Ureter (tissue), 1 donor: ENCODE data around the gene KLRC1. TPM values are rescaled to one million over a fixed set of nuclear protein-coding genes. Genes with fewer than 3 reads are reported as not detected.
"Not testable (repeated sequence)": the region's sequence is repeated elsewhere in the genome, so short reads cannot be mapped to it uniquely, and the experiment has no call there.

Experiments
- DNase-seq: peaks from one replicate; pipeline ENCODE4 v3.0.0-alpha.2; 2020; ENCODE audit warnings: low spot score
- total RNA-seq: library from RNA; stranded (reverse); gene quantifications from one replicate; pipeline ENCODE4 v1.2.4, GENCODE V29; 2023
- donor health status: DM: yes; HTN: yes; CAD: no.

KLRC1 gene
- total RNA-seq, 1 donor from 2014 or later, result 3.3 TPM

GRCh38 chr12:10420334-10420733 lies 32.8 kb downstream of the KLRC1 start, which contains the start of gene KLRC3:
Gene KLRC3, minus strand, starts transcription at chr12:10420595. Its CDS starts 45 bp downstream, at chr12:10420550.
- not testable (repeated sequence) for DNase-seq

- no peak for DNase-seq
Measured at GRCh38 chr12:10409392-10409791, 43.8 kb downstream of the KLRC1 start, which contains the start of gene KLRC4. Gene KLRC4, minus strand, starts transcription at chr12:10409757. Its CDS starts 182 bp downstream, at chr12:10409575.

DNA sequence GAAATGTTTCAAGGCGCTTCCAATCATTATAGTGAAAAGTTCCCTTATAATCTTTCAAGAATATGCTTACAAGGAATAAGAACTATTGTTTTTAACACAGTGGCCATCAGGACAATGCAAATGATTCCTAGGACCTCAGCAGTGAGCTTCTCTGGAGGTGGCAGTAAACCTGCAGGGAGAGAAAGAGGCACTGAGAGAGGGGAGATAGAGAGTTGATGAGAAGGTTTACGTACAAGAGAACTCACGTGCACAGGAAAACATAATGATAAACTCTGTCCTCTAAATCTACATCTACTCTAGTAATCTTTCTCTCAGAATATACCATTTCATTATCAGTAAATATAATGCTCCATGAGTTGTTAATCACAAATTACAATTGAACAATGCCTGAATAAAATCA lies 44.3 kb downstream of the KLRC1 start:
- DNase-seq, result no peak

DNA sequence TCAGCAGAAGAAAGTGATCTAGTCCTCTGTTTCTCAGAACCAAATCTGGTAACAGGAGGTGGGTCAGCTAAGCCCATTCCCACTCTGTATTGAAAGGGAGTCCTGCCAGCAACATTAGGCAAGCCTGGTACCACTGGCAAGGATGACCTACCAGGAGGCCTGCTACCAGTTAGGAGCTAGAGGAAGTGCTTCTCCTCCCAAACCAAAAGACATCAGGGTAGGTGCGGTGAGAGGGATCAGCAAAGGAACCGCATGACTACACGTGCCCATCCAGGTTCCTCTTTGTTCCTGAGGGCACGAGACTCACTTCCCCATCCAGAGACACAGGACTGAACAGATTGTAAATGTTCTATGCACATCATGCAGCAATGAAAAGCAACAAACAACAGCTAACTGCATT lies 46.5 kb downstream of the KLRC1 start:
- no peak for DNase-seq

- no peak for DNase-seq
Measured at GRCh38 chr12:10405294-10405693, 47.9 kb downstream of the KLRC1 start.

GRCh38 chr12:10404798-10405197 lies 48.4 kb downstream of the KLRC1 start:
- DNase-seq, result no peak

GRCh38 chr12:10400829-10401228 lies 52.3 kb downstream of the KLRC1 start:
- no peak for DNase-seq

GRCh38 chr12:10398168-10398567 lies 55.0 kb downstream of the KLRC1 start:
- DNase-seq, result no peak

- DNase-seq, result no peak
Measured at GRCh38 chr12:10397296-10397695, 55.9 kb downstream of the KLRC1 start.

DNA sequence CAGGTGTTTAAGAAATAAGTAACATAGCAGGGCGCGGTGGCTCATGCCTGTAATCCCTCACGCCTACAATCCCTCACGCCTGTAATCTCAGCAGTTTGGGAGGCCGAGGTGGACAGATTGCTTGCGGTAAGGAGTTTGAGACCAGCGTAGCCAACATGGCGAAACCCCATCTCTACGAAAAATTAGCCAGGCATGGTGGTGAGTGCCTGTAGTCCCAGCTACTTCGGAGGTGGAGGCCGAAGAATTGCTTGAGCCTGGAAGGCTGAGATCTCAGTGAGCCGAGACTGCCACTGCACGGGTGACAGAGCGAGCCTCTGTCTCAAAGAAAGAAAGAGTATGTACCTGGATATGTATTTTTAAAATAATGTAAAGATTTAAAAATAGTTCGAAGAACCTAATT lies 57.0 kb downstream of the KLRC1 start:
- not testable (repeated sequence) for DNase-seq

Other genes with a start within 250 kb of the KLRC1 start
- gene GABARAPL1, start 240.5 kb downstream of the KLRC1 start, total RNA-seq, result 58.3 TPM
- 7.8 TPM for gene KLRD1, start 145.5 kb downstream of the KLRC1 start, total RNA-seq
- 7.6 TPM for gene KLRK1, start 63.3 kb downstream of the KLRC1 start, total RNA-seq
- 3.4 TPM for gene KLRC4, start 43.6 kb downstream of the KLRC1 start, total RNA-seq
- 1.1 TPM for gene KLRC3, start 32.8 kb downstream of the KLRC1 start, total RNA-seq
- 3.1 TPM for gene KLRC2, start 17.4 kb downstream of the KLRC1 start, total RNA-seq
- 0.81 TPM for gene EIF2S3B, start 52.5 kb upstream of the KLRC1 start, total RNA-seq
- gene MAGOHB, start 160.2 kb upstream of the KLRC1 start, total RNA-seq, result 28.3 TPM
- 13.2 TPM for gene STYK1, start 220.7 kb upstream of the KLRC1 start, total RNA-seq